AML-193 (cell line): ENCODE measurements around the gene GLG1.
"Not testable (repeated sequence)": the region's sequence is repeated elsewhere in the genome, so short reads cannot be mapped to it uniquely, and the experiment has no call there.

Experiments
- DNase-seq, 2 experiments: peaks; one replicate each; lab custom pipeline; 2025; lab: John Stamatoyannopoulos, UW

GLG1 gene

GRCh38 chr16:74537746-74538145, 69.2 kb downstream of the GLG1 start:
- not testable (repeated sequence) for DNase-seq

- DNase-seq = not testable (repeated sequence)
These were observed 72.3 kb downstream of the GLG1 start for GRCh38 chr16:74534650-74535049.

- no peak for DNase-seq
These were observed 82.0 kb downstream of the GLG1 start for GRCh38 chr16:74524926-74525325.

GRCh38 chr16:74524117-74524516, 82.8 kb downstream of the GLG1 start:
- DNase-seq = no peak

GRCh38 chr16:74523706-74524105, 83.2 kb downstream of the GLG1 start:
- DNase-seq = not testable (repeated sequence)

- DNase-seq = no peak
These were observed 84.8 kb downstream of the GLG1 start for GRCh38 chr16:74522160-74522559.

GRCh38 chr16:74521691-74522090, 85.2 kb downstream of the GLG1 start:
- DNase-seq = no peak

GRCh38 chr16:74518934-74519333, 88.0 kb downstream of the GLG1 start:
- DNase-seq = not testable (repeated sequence)

GRCh38 chr16:74511961-74512360, 95.0 kb downstream of the GLG1 start:
- no peak for DNase-seq

GRCh38 chr16:74505011-74505410, 101.9 kb downstream of the GLG1 start:
- no peak for DNase-seq

- DNase-seq = no peak
These were observed 103.5 kb downstream of the GLG1 start for GRCh38 chr16:74503412-74503811.

GRCh38 chr16:74501484-74502478, 105.1 kb downstream of the GLG1 start:
- DNase-seq = no peak

- DNase-seq = no peak
These were observed 106.0 kb downstream of the GLG1 start for GRCh38 chr16:74500907-74501306.

GRCh38 chr16:74499114-74499513, 107.8 kb downstream of the GLG1 start:
- no peak for DNase-seq

GRCh38 chr16:74497761-74498160, 109.2 kb downstream of the GLG1 start:
- DNase-seq = no peak

GRCh38 chr16:74496054-74496453, 110.9 kb downstream of the GLG1 start:
- DNase-seq = no peak

GRCh38 chr16:74492976-74493375, 113.9 kb downstream of the GLG1 start:
- DNase-seq = no peak

GRCh38 chr16:74487634-74488495, 119.0 kb downstream of the GLG1 start:
- no peak for DNase-seq

GRCh38 chr16:74485916-74486315, 121.0 kb downstream of the GLG1 start:
- DNase-seq = no peak

- no peak for DNase-seq
These were observed 126.5 kb downstream of the GLG1 start for GRCh38 chr16:74480150-74481029.

- DNase-seq = no peak
These were observed 129.7 kb downstream of the GLG1 start for GRCh38 chr16:74477226-74477625.

GRCh38 chr16:74474416-74474815, 132.5 kb downstream of the GLG1 start:
- no peak for DNase-seq
